C4-2B (cell line): ENCODE data around the gene RELB.

Experiments
- H3K27ac ChIP-seq: fragments of 450-650 bp; 2 replicates; pipeline ENCODE4 v1.5.1; 2017
- CTCF ChIP-seq: fragments of 450-650 bp; conservative IDR thresholded peaks from 2 replicates; pipeline ENCODE4 v1.5.1; 2017; ENCODE audit warnings: mild to moderate bottlenecking
- ZFX ChIP-seq: fragments of 450-650 bp; IDR thresholded peaks from 2 replicates; pipeline ENCODE4 v1.6.1; 2017

Gene RELB

GRCh38 chr19:45071969-45072790 is 70.9 kb downstream of the RELB start:
- H3K27ac ChIP-seq, result no peak overlapping the region
- TF ChIP-seq CTCF, result no peak
- no peak for TF ChIP-seq ZFX

GRCh38 chr19:45074744-45075300 is 73.6 kb downstream of the RELB start:
- peak overlapping the region; percentile 93; the same call in 1 of the 2 replicates for H3K27ac ChIP-seq
- TF ChIP-seq CTCF (no peak), ZFX (no peak)

- H3K27ac ChIP-seq, result peak overlapping the region; percentile 93
Measured at GRCh38 chr19:45075301-45076028, 74.2 kb downstream of the RELB start.

GRCh38 chr19:45076029-45076850 is 75.0 kb downstream of the RELB start, which contains the start of gene ZNF296:
TSS of gene ZNF296 (minus strand) at chr19:45076478. CDS start at chr19:45076373, 105 bp downstream.
- TF ChIP-seq ZFX, result peak; percentile 48; the same call in 1 of the 2 replicates
- no peak for TF ChIP-seq CTCF
- peak within 1 kb of the TSS; percentile 93 for H3K27ac ChIP-seq

More at GRCh38 chr19:45075301-45076028, 74.2 kb downstream of the RELB start:
- TF ChIP-seq CTCF, result no peak

- TF ChIP-seq ZFX (no peak), CTCF (no peak)
- H3K27ac ChIP-seq, result peak overlapping the region; percentile 93
Measured at GRCh38 chr19:45076851-45077730, 75.8 kb downstream of the RELB start.

- H3K27ac ChIP-seq, result peak overlapping the region; percentile 91
- TF ChIP-seq ZFX, result no peak
- no peak for TF ChIP-seq CTCF
Measured at GRCh38 chr19:45078390-45079062, 77.3 kb downstream of the RELB start.
